Activated CD8-positive, alpha-beta T cell treated with anti-CD3 and anti-CD28 coated beads, Interleukin-2, amount 10 ng/mL, durations not matched to agents 7 days and 5 days (primary cell): ENCODE measurements around the gene APBA3. TPM values are rescaled to one million over a fixed set of nuclear protein-coding genes. Genes with fewer than 3 reads are reported as not detected.
"Not testable (repeated sequence)": the region's sequence is repeated elsewhere in the genome, so short reads cannot be mapped to it uniquely, and the experiment has no call there.

ENCODE experiments used
- ATAC-seq: fragments of 150-1000 bp; cut with Tn5 transposase; one replicate; pipeline ENCODE4 v1.10.0; 2021; ENCODE audit warnings: moderate library complexity
- CTCF ChIA-PET: fragments of 350-600 bp; sonication (Branson Sonifier 250); formaldehyde crosslinking; loops from one replicate; lab custom pipeline; 2021; ENCODE audit warnings: antibody characterized with exemption; lab: Charles Lee
- POLR2A ChIA-PET: fragments of 350-600 bp; sonication (Branson Sonifier 250); formaldehyde crosslinking; loops from one replicate; lab custom pipeline; 2021; ENCODE audit warnings: antibody characterized with exemption; lab: Charles Lee
- DNase-seq: peaks from one replicate; pipeline ENCODE4 v3.0.0-alpha.2; 2020
- H3K27ac Mint-ChIP-seq: one replicate; pipeline ENCODE4 v1.8.0; 2021; ENCODE audit warnings: mild to moderate bottlenecking, mixed read lengths
- H3K27me3 Mint-ChIP-seq: one replicate; pipeline ENCODE4 v1.8.0; 2021; ENCODE audit warnings: low read depth, mixed read lengths
- H3K36me3 Mint-ChIP-seq: one replicate; pipeline ENCODE4 v1.8.0; 2021; ENCODE audit warnings: low read depth, mixed read lengths
- H3K4me1 Mint-ChIP-seq: one replicate; pipeline ENCODE4 v1.8.0; 2021; ENCODE audit warnings: low read depth, mixed read lengths
- H3K4me3 Mint-ChIP-seq: one replicate; pipeline ENCODE4 v1.8.0; 2021; ENCODE audit warnings: mild to moderate bottlenecking, mixed read lengths
- H3K9me3 Mint-ChIP-seq: one replicate; pipeline ENCODE4 v1.8.0; 2022; ENCODE audit warnings: mixed read lengths; ENCODE audit not compliant: insufficient read depth
- total RNA-seq, 2 experiments: library from RNA; stranded (reverse); gene quantifications; one replicate each; pipeline ENCODE4 v1.2.3, GENCODE V29; 2021

The APBA3 gene
- total RNA-seq, 2 experiments from 2014 or later, result 39.6 to 40.5 TPM

- no peak for DNase-seq
- no peaks in the 10 kb centered on the region for H3K27me3 Mint-ChIP-seq
- peaks cover 29% of the 10 kb centered on the region for H3K4me1 Mint-ChIP-seq
- H3K4me3 Mint-ChIP-seq, result no peak overlapping the region
- H3K36me3 Mint-ChIP-seq, result peaks cover 19% of the 10 kb centered on the region
- H3K27ac Mint-ChIP-seq, result no peak overlapping the region
- no peak for ATAC-seq
- ChIA-PET CTCF (no interaction called here), POLR2A (no interaction called here)
- no peaks in the 10 kb centered on the region for H3K9me3 Mint-ChIP-seq
These were observed 6.7 kb upstream of the APBA3 start for GRCh38 chr19:3768015-3768747.

- POLR2A ChIA-PET, result interaction anchor here (0.6 kb wide), 1 partner anchor 554 kb away, joined by 4 read pairs; no protein-coding TSS in a partner anchor
- ATAC-seq (no peak), DNase-seq (no peak)
- H3K4me1 Mint-ChIP-seq, result peaks cover 28% of the 10 kb centered on the region
- no peaks in the 10 kb centered on the region for H3K9me3 Mint-ChIP-seq
- no peak overlapping the region for H3K4me3 Mint-ChIP-seq
- H3K36me3 Mint-ChIP-seq, result peaks cover 26% of the 10 kb centered on the region
- peak overlapping the region; percentile 85 for H3K27ac Mint-ChIP-seq
- H3K27me3 Mint-ChIP-seq, result no peaks in the 10 kb centered on the region
- CTCF ChIA-PET, result interaction anchor here (0.6 to 0.7 kb wide), 2 partner anchors 32 to 55 kb away, joined by 3 to 4 read pairs; no protein-coding TSS in a partner anchor
These were observed 5.6 kb upstream of the APBA3 start for GRCh38 chr19:3767050-3767449.

GRCh38 chr19:3766520-3766919 is 5.0 kb upstream of the APBA3 start:
- Mint-ChIP-seq H3K27ac (peak overlapping the region; percentile 85), H3K4me1 (peaks cover 33% of the 10 kb centered on the region), H3K27me3 (no peaks in the 10 kb centered on the region), H3K4me3 (no peak overlapping the region), H3K36me3 (peaks cover 26% of the 10 kb centered on the region), H3K9me3 (no peaks in the 10 kb centered on the region)
- ChIA-PET CTCF (interaction anchor here (0.6 kb wide), 1 partner anchor 32 kb away, joined by 4 read pairs; no protein-coding TSS in a partner anchor), POLR2A (interaction anchor here (0.8 kb wide), 1 partner anchor 46 kb away, joined by 3 read pairs; no protein-coding TSS in a partner anchor)
- DNase-seq (peak; percentile 55), ATAC-seq (no peak)

- POLR2A ChIA-PET, result interaction anchor here (0.8 kb wide), 1 partner anchor 47 kb away, joined by 3 read pairs; no protein-coding TSS in a partner anchor
- not testable (repeated sequence) for H3K4me3 Mint-ChIP-seq
These were observed 4.3 kb upstream of the APBA3 start for GRCh38 chr19:3765757-3766156.

GRCh38 chr19:3765121-3765520 is 3.6 kb upstream of the APBA3 start:
- no peak overlapping the region for H3K4me3 Mint-ChIP-seq
- no peaks in the 10 kb centered on the region for H3K27me3 Mint-ChIP-seq
- H3K36me3 Mint-ChIP-seq, result peaks cover 28% of the 10 kb centered on the region
- ChIA-PET CTCF (no interaction called here), POLR2A (no interaction called here)
- no peak overlapping the region for H3K27ac Mint-ChIP-seq
- no peak for ATAC-seq
- peaks cover 46% of the 10 kb centered on the region for H3K4me1 Mint-ChIP-seq
- no peak for DNase-seq
- no peaks in the 10 kb centered on the region for H3K9me3 Mint-ChIP-seq

More at GRCh38 chr19:3765757-3766156, 4.3 kb upstream of the APBA3 start:
- DNase-seq, ATAC-seq, CTCF ChIA-PET, H3K9me3 Mint-ChIP-seq, H3K27me3 Mint-ChIP-seq, H3K27ac Mint-ChIP-seq: not testable (repeated sequence)
- peaks cover 39% of the 10 kb centered on the region for H3K4me1 Mint-ChIP-seq
- peaks cover 28% of the 10 kb centered on the region for H3K36me3 Mint-ChIP-seq

GRCh38 chr19:3762501-3763459 is 1.3 kb upstream of the APBA3 start, which contains the start of gene MRPL54:
TSS of gene MRPL54 (plus strand) at chr19:3762682. CDS start at chr19:3762701, 19 bp downstream.
- CTCF ChIA-PET, result interaction anchor here (0.6 to 4.5 kb wide), 28 partner anchors 9 to 618 kb away, joined by 3 to 40 read pairs (median 4); partner anchors contain the start of genes DAPK3 and MATK
- H3K4me1 Mint-ChIP-seq, result peaks cover 47% of the 10 kb centered on the region
- H3K36me3 Mint-ChIP-seq, result peaks cover 30% of the 10 kb centered on the region

GRCh38 chr19:3762130-3762473 is 610 bp upstream of the APBA3 start:
- ATAC-seq (no peak), DNase-seq (no peak)
- H3K36me3 Mint-ChIP-seq, result peaks cover 31% of the 10 kb centered on the region
- ChIA-PET POLR2A (interaction anchor here (0.6 to 2.2 kb wide), 13 partner anchors 9 to 580 kb away, joined by 3 to 8 read pairs (median 5); partner anchors contain the start of genes ANKRD24 and YJU2), CTCF (interaction anchor here (0.7 to 4.5 kb wide), 24 partner anchors 9 to 619 kb away, joined by 3 to 40 read pairs (median 6); partner anchors contain the start of genes DAPK3 and MATK)
- H3K9me3 Mint-ChIP-seq, result no peaks in the 10 kb centered on the region
- H3K27ac Mint-ChIP-seq, result peak overlapping the region; percentile 100
- no peaks in the 10 kb centered on the region for H3K27me3 Mint-ChIP-seq
- peaks cover 45% of the 10 kb centered on the region for H3K4me1 Mint-ChIP-seq
- peak overlapping the region; percentile 96 for H3K4me3 Mint-ChIP-seq

More at GRCh38 chr19:3762501-3763459, 1.3 kb upstream of the APBA3 start, which contains the start of gene MRPL54:
- Mint-ChIP-seq H3K27me3 (no peaks in the 10 kb centered on the region), H3K27ac (peak within 1 kb of the TSS; percentile 100), H3K9me3 (no peaks in the 10 kb centered on the region), H3K4me3 (peak within 1 kb of the TSS; percentile 96)
- DNase-seq, result peak; percentile 100
- POLR2A ChIA-PET, result interaction anchor here (0.6 to 2.2 kb wide), 19 partner anchors 8 to 579 kb away, joined by 3 to 8 read pairs (median 5); partner anchors contain the start of genes ANKRD24, DAPK3 and YJU2
- ATAC-seq, result peak; percentile 86

GRCh38 chr19:3760871-3761361 is 576 bp downstream of the APBA3 start:
- ChIA-PET POLR2A (interaction anchor here (0.6 to 1.1 kb wide), 3 partner anchors 9 to 52 kb away, joined by 3 to 4 read pairs (median 4); no protein-coding TSS in a partner anchor), CTCF (interaction anchor here (1.2 to 4.5 kb wide), 7 partner anchors 21 to 380 kb away, joined by 3 to 40 read pairs (median 7); no protein-coding TSS in a partner anchor)
- H3K36me3 Mint-ChIP-seq, result peaks cover 25% of the 10 kb centered on the region
- DNase-seq (peak; percentile 44), ATAC-seq (no peak)
- peak overlapping the region; percentile 96 for H3K4me3 Mint-ChIP-seq
- H3K27me3 Mint-ChIP-seq, result no peaks in the 10 kb centered on the region
- peaks cover 37% of the 10 kb centered on the region for H3K4me1 Mint-ChIP-seq
- no peaks in the 10 kb centered on the region for H3K9me3 Mint-ChIP-seq
- peak overlapping the region; percentile 93 for H3K27ac Mint-ChIP-seq

GRCh38 chr19:3759482-3760254 is 1.8 kb downstream of the APBA3 start:
- Mint-ChIP-seq H3K27me3 (no peaks in the 10 kb centered on the region), H3K27ac (no peak overlapping the region), H3K36me3 (peaks cover 33% of the 10 kb centered on the region), H3K4me3 (peak overlapping the region; percentile 96), H3K9me3 (no peaks in the 10 kb centered on the region), H3K4me1 (peaks cover 45% of the 10 kb centered on the region)
- POLR2A ChIA-PET, result interaction anchor here (0.6 to 1.1 kb wide), 3 partner anchors 21 to 192 kb away, joined by 3 to 4 read pairs (median 4); no protein-coding TSS in a partner anchor
- ATAC-seq (no peak), DNase-seq (no peak)
- CTCF ChIA-PET, result interaction anchor here (1.9 to 4.5 kb wide), 2 partner anchors 20 to 63 kb away, joined by 7 to 40 read pairs; no protein-coding TSS in a partner anchor

- H3K9me3 Mint-ChIP-seq, CTCF ChIA-PET: not testable (repeated sequence)
These were observed 3.2 kb downstream of the APBA3 start for GRCh38 chr19:3758297-3758696.

More at GRCh38 chr19:3758297-3758696, 3.2 kb downstream of the APBA3 start:
- H3K27ac Mint-ChIP-seq, POLR2A ChIA-PET, H3K27me3 Mint-ChIP-seq, DNase-seq, ATAC-seq, H3K4me3 Mint-ChIP-seq: not testable (repeated sequence)
- peaks cover 46% of the 10 kb centered on the region for H3K4me1 Mint-ChIP-seq
- H3K36me3 Mint-ChIP-seq, result peaks cover 34% of the 10 kb centered on the region
